Measurements from ENCODE around the gene SCARF1.

SCARF1 gene

GRCh38 chr17:1592751-1593629, 52.5 kb downstream of the SCARF1 start:
- Histone ChIP-seq H3K36me3 (ENCODE audit: control insufficient read depth, insufficient read depth, low read length) (no peaks in the 10 kb centered on the region), H3K4me2 (ENCODE audit: low read length) (no peak overlapping the region), H3K27ac (no peak overlapping the region), H3K79me2 (no peaks in the 10 kb centered on the region), H3K4me1 (peaks cover under 1% of the 10 kb centered on the region), H3K4me3 (ENCODE audit: low read depth, low read length) (no peak overlapping the region), H3K9me3 (ENCODE audit: control insufficient read depth, low read length) (no peaks in the 10 kb centered on the region), H2AFZ (no peak overlapping the region), H3K27me3 (ENCODE audit: control insufficient read depth, insufficient read depth, low read length) (no peaks in the 10 kb centered on the region), H3K9ac (no peak overlapping the region)
- no peak for TF ChIP-seq CTCF (IDR thresholded peaks at IDR 0.05)

- Histone ChIP-seq H3K9ac (no peak overlapping the region), H3K36me3 (ENCODE audit: control insufficient read depth, insufficient read depth, low read length) (no peaks in the 10 kb centered on the region), H3K27me3 (ENCODE audit: control insufficient read depth, insufficient read depth, low read length) (no peaks in the 10 kb centered on the region), H3K79me2 (no peaks in the 10 kb centered on the region), H3K4me2 (ENCODE audit: low read length) (no peak overlapping the region), H3K9me3 (ENCODE audit: control insufficient read depth, low read length) (no peaks in the 10 kb centered on the region), H2AFZ (no peak overlapping the region), H3K27ac (no peak overlapping the region), H3K4me3 (ENCODE audit: low read depth, low read length) (no peak overlapping the region), H3K4me1 (peaks cover 15% of the 10 kb centered on the region)
- no peak for TF ChIP-seq CTCF (IDR thresholded peaks at IDR 0.05)
Observed at GRCh38 chr17:1591474-1592090, 54.0 kb downstream of the SCARF1 start.

GRCh38 chr17:1590747-1591473, 54.6 kb downstream of the SCARF1 start:
- Histone ChIP-seq H3K4me3 (ENCODE audit: low read depth, low read length) (no peak overlapping the region), H3K27me3 (ENCODE audit: control insufficient read depth, insufficient read depth, low read length) (no peaks in the 10 kb centered on the region), H3K79me2 (no peaks in the 10 kb centered on the region), H3K4me2 (ENCODE audit: low read length) (no peak overlapping the region), H3K36me3 (ENCODE audit: control insufficient read depth, insufficient read depth, low read length) (no peaks in the 10 kb centered on the region), H3K9ac (no peak overlapping the region), H2AFZ (no peak overlapping the region), H3K4me1 (peaks cover 17% of the 10 kb centered on the region), H3K9me3 (ENCODE audit: control insufficient read depth, low read length) (no peaks in the 10 kb centered on the region), H3K27ac (no peak overlapping the region)
- TF ChIP-seq CTCF (IDR thresholded peaks at IDR 0.05), result no peak

- H2AFZ ChIP-seq, result no peak overlapping the region
- H3K36me3 ChIP-seq (ENCODE audit: control insufficient read depth, insufficient read depth, low read length), result no peaks in the 10 kb centered on the region
- no peak overlapping the region for H3K27ac ChIP-seq
- no peak for TF ChIP-seq CTCF (IDR thresholded peaks at IDR 0.05)
- H3K9ac ChIP-seq, result no peak overlapping the region
- no peaks in the 10 kb centered on the region for H3K79me2 ChIP-seq
- H3K9me3 ChIP-seq (ENCODE audit: control insufficient read depth, low read length), result no peaks in the 10 kb centered on the region
- no peak overlapping the region for H3K4me2 ChIP-seq (ENCODE audit: low read length)
- H3K27me3 ChIP-seq (ENCODE audit: control insufficient read depth, insufficient read depth, low read length), result no peaks in the 10 kb centered on the region
- no peak overlapping the region for H3K4me3 ChIP-seq (ENCODE audit: low read depth, low read length)
- peaks cover 17% of the 10 kb centered on the region for H3K4me1 ChIP-seq
Observed at GRCh38 chr17:1590029-1590746, 55.3 kb downstream of the SCARF1 start.

All from parathyroid adenoma (tissue), 2 donors.